IMR-90 (cell line): ENCODE data around the gene SERPINA1. TPM values are rescaled to one million over a fixed set of nuclear protein-coding genes. Genes with fewer than 3 reads are reported as not detected.

Experiments used
- ATAC-seq: fragments of 200-7000 bp; cut with Tn5 transposase; 2 replicates; pipeline ENCODE4 v1.9.1; 2020; ENCODE audit warnings: low read depth, mild to moderate bottlenecking, moderate library complexity
- BruUV-seq: library from RNA; stranded (reverse); fragments of 400-500 nt; replicated peaks from 2 replicates; lab custom pipeline; 2021; lab: Mats Ljungman, UMichigan
- CTCF ChIA-PET: fragments of 300-600 bp; formaldehyde crosslinking; extraction: SDS; loops from one replicate; lab custom pipeline; 2021; ENCODE audit warnings: antibody characterized with exemption; lab: Yijun Ruan, JAX
- POLR2A ChIA-PET: fragments of 300-600 bp; sonication (Branson Sonifier 250); formaldehyde crosslinking; loops from one replicate; lab custom pipeline; 2022; ENCODE audit warnings: antibody characterized with exemption; ENCODE audit not compliant: unreplicated experiment; lab: Charles Lee
- DNase-seq: peaks from one replicate; pipeline ENCODE4 v3.0.0; 2013
- H2AFZ ChIP-seq: replicated peaks from 2 replicates; pipeline ENCODE3; 2013; ENCODE audit warnings: low read length, mild to moderate bottlenecking; ENCODE audit not compliant: poor library complexity
- H2AK5ac ChIP-seq: 2 replicates; pipeline ENCODE4 v1.6.1; 2013; ENCODE audit warnings: low read depth, low read length, inconsistent platforms
- H2AK9ac ChIP-seq: replicated peaks from 2 replicates; pipeline ENCODE3; 2013; ENCODE audit warnings: mild to moderate bottlenecking, low read depth, low read length, moderate library complexity; ENCODE audit not compliant: poor library complexity
- H2BK120ac ChIP-seq: 2 replicates; pipeline ENCODE4 v1.6.1; 2013; ENCODE audit warnings: low read depth, low read length, inconsistent platforms
- H2BK15ac ChIP-seq: 3 replicates; pipeline ENCODE4 v1.6.1; 2013; ENCODE audit warnings: low read depth, low read length, inconsistent platforms
- H2BK20ac ChIP-seq: 2 replicates; pipeline ENCODE4 v1.6.1; 2013; ENCODE audit warnings: low read depth, mild to moderate bottlenecking, inconsistent platforms, low read length, moderate library complexity
- H2BK5ac ChIP-seq: 2 replicates; pipeline ENCODE4 v1.6.1; 2013; ENCODE audit warnings: mild to moderate bottlenecking, low read depth, low read length, inconsistent platforms; ENCODE audit not compliant: poor library complexity, severe bottlenecking
- H3K14ac ChIP-seq: replicated peaks from 2 replicates; pipeline ENCODE4 v1.6.1; 2013; ENCODE audit warnings: low read depth, low read length, inconsistent platforms
- H3K18ac ChIP-seq: 2 replicates; pipeline ENCODE4 v1.6.1; 2013; ENCODE audit warnings: low read depth, low read length, control low read depth
- H3K23ac ChIP-seq: 2 replicates; pipeline ENCODE4 v1.6.1; 2013; ENCODE audit warnings: low read depth, low read length, inconsistent platforms
- H3K27ac ChIP-seq: 2 replicates; pipeline ENCODE4 v1.5.1; 2013; ENCODE audit warnings: mild to moderate bottlenecking, control low read depth, low read length; ENCODE audit not compliant: insufficient read depth
- H3K27me3 ChIP-seq: 2 replicates; pipeline ENCODE4 v1.6.1; 2013; ENCODE audit warnings: low read length; ENCODE audit not compliant: control insufficient read depth, insufficient read depth
- H3K36me3 ChIP-seq: 2 replicates; pipeline ENCODE4 v1.6.1; 2013; ENCODE audit warnings: low read length, mixed read lengths; ENCODE audit not compliant: control insufficient read depth, insufficient read depth
- H3K4ac ChIP-seq: 2 replicates; pipeline ENCODE4 v1.6.1; 2013; ENCODE audit warnings: low read depth, low read length, inconsistent platforms
- H3K4me1 ChIP-seq: 2 replicates; pipeline ENCODE4 v1.6.1; 2013; ENCODE audit warnings: low read length, mixed read lengths; ENCODE audit not compliant: control insufficient read depth, insufficient read depth
- H3K4me2 ChIP-seq: 2 replicates; pipeline ENCODE4 v1.6.1; 2013; ENCODE audit warnings: low read depth, mild to moderate bottlenecking, control low read depth, low read length, moderate library complexity
- H3K4me3 ChIP-seq: 2 replicates; pipeline ENCODE4 v1.5.1; 2013; ENCODE audit warnings: low read depth, mild to moderate bottlenecking, control low read depth, low read length, moderate library complexity; ENCODE audit not compliant: insufficient read depth
- H3K56ac ChIP-seq: 2 replicates; pipeline ENCODE4 v1.6.1; 2013; ENCODE audit warnings: low read length, inconsistent platforms; ENCODE audit not compliant: insufficient read depth; ENCODE audit errors: extremely low read depth
- H3K79me1 ChIP-seq, 2 experiments: 2 replicates each; pipeline ENCODE4 v1.6.1; 2013; ENCODE audit warnings: low read length in 2 of 2, inconsistent platforms in 1 of 2, low read depth in 1 of 2
- H3K9ac ChIP-seq: 2 replicates; pipeline ENCODE4 v1.6.1; 2013; ENCODE audit warnings: low read depth, low read length, control low read depth
- H3K9me1 ChIP-seq: 2 replicates; pipeline ENCODE4 v1.6.1; 2013; ENCODE audit warnings: low read length, inconsistent platforms; ENCODE audit not compliant: insufficient read depth
- H3K9me3 ChIP-seq: 2 replicates; pipeline ENCODE4 v1.6.1; 2013; ENCODE audit warnings: low read length; ENCODE audit not compliant: control insufficient read depth, insufficient read depth
- H4K20me1 ChIP-seq: 2 replicates; pipeline ENCODE4 v1.6.1; 2013; ENCODE audit warnings: low read length, inconsistent platforms; ENCODE audit not compliant: insufficient read depth
- H4K5ac ChIP-seq: 2 replicates; pipeline ENCODE4 v1.6.1; 2013; ENCODE audit warnings: mild to moderate bottlenecking, low read depth, low read length, control low read depth
- H4K8ac ChIP-seq, 2 experiments: 2 replicates each; pipeline ENCODE4 v1.6.1; 2013; ENCODE audit warnings: low read depth in 2 of 2, low read length in 2 of 2, control low read depth in 1 of 2, inconsistent platforms in 1 of 2
- H4K91ac ChIP-seq: 2 replicates; pipeline ENCODE4 v1.6.1; 2013; ENCODE audit warnings: low read depth, low read length, inconsistent platforms; ENCODE audit not compliant: insufficient read depth
- BHLHE40 ChIP-seq: fragments of 150-350 bp; IDR thresholded peaks from 2 replicates; pipeline ENCODE4 v1.6.1; 2016; ENCODE audit warnings: mild to moderate bottlenecking, low read depth, low read length
- CEBPB ChIP-seq: IDR thresholded peaks from 2 replicates; pipeline ENCODE4 v1.6.1; 2012; ENCODE audit warnings: low read depth, low read length, improper control_type of control experiment
- CHD1 ChIP-seq: IDR thresholded peaks from 2 replicates; pipeline ENCODE4 v1.6.1; 2012; ENCODE audit warnings: low read depth, low read length, improper control_type of control experiment
- CTCF ChIP-seq: conservative IDR thresholded peaks from 2 replicates; pipeline ENCODE4 v1.5.1; 2012; ENCODE audit warnings: mild to moderate bottlenecking, low read depth, low read length, improper control_type of control experiment
- ELK1 ChIP-seq: fragments of 150-350 bp; IDR thresholded peaks from 2 replicates; pipeline ENCODE4 v1.6.1; 2016; ENCODE audit warnings: low read depth, mild to moderate bottlenecking, low read length, moderate library complexity, borderline replicate concordance
- FOS ChIP-seq: fragments of 150-350 bp; IDR thresholded peaks from 2 replicates; pipeline ENCODE4 v1.6.1; 2016; ENCODE audit warnings: low read depth, low read length
- MAFK ChIP-seq: IDR thresholded peaks from 2 replicates; pipeline ENCODE4 v1.6.1; 2012; ENCODE audit warnings: low read depth, low read length, improper control_type of control experiment
- MAZ ChIP-seq: IDR thresholded peaks from 2 replicates; pipeline ENCODE4 v1.6.1; 2012; ENCODE audit warnings: low read depth, mild to moderate bottlenecking, low read length, improper control_type of control experiment, moderate library complexity, borderline replicate concordance
- MXI1 ChIP-seq: IDR thresholded peaks from 2 replicates; pipeline ENCODE4 v1.6.1; 2012; ENCODE audit warnings: low read depth, mild to moderate bottlenecking, low read length, moderate library complexity, borderline replicate concordance
- NFE2L2 ChIP-seq: fragments of 150-350 bp; IDR thresholded peaks from 2 replicates; pipeline ENCODE4 v1.6.1; 2016; ENCODE audit warnings: low read depth, mild to moderate bottlenecking, low read length
- POLR2A ChIP-seq: IDR thresholded peaks from 2 replicates; pipeline ENCODE4 v1.6.1; 2012; ENCODE audit warnings: mild to moderate bottlenecking, low read depth, low read length
- RAD21 ChIP-seq: IDR thresholded peaks from 2 replicates; pipeline ENCODE4 v1.6.1; 2012; ENCODE audit warnings: low read length, improper control_type of control experiment
- RCOR1 ChIP-seq: IDR thresholded peaks from 2 replicates; pipeline ENCODE4 v1.6.1; 2012; ENCODE audit warnings: mild to moderate bottlenecking, low read length, improper control_type of control experiment; ENCODE audit not compliant: insufficient replicate concordance
- RFX5 ChIP-seq: IDR thresholded peaks from 2 replicates; pipeline ENCODE4 v1.8.0; 2012; ENCODE audit warnings: low read depth, mild to moderate bottlenecking, low read length, moderate library complexity
- SMC3 ChIP-seq: fragments of 150-350 bp; IDR thresholded peaks from 2 replicates; pipeline ENCODE4 v1.6.1; 2016; ENCODE audit warnings: low read depth, mild to moderate bottlenecking, antibody characterized with exemption, low read length, moderate library complexity
- USF2 ChIP-seq: fragments of 150-350 bp; IDR thresholded peaks from 2 replicates; pipeline ENCODE4 v1.6.1; 2017; ENCODE audit warnings: mild to moderate bottlenecking, antibody characterized with exemption, low read length, low read depth
- WGBS, 2 experiments: methylation state at CpG; one replicate each; pipeline versions ENCODE4 v1.1.5 to v1.1.7; 2013; ENCODE audit warnings: missing lambda C conversion rate in 2 of 2; ENCODE audit not compliant: insufficient read length in 1 of 2; ENCODE audit errors: extremely low coverage in 2 of 2; 5-methylcytosine and 5-hydroxymethylcytosine counted together
- dilution Hi-C: fragments of 300-500 bp; cut with HindIII; formaldehyde crosslinking; loops from one replicate; pipeline ENCODE4 v1.14.3; 2018; ENCODE audit warnings: low sequenced_read_pairs; ENCODE audit not compliant: unreplicated experiment
- in situ Hi-C: fragments of 300-500 bp; cut with MboI; formaldehyde crosslinking; loops from 3 replicates; pipeline ENCODE4 v1.14.3; 2019; ENCODE audit warnings: low sequenced_read_pairs, inconsistent platforms, mixed read lengths
- intact Hi-C: fragments of 100-400 bp; cut with micrococcal nuclease; formaldehyde crosslinking; loops from 2 replicates; pipeline ENCODE4 v1.10.0; 2022
- polyA plus RNA-seq, 3 experiments: library from polyadenylated mRNA; depleted of rRNA; stranded (reverse); fragments of >200 nt; gene quantifications; 2 replicates each; pipeline ENCODE4 v1.2.3, GENCODE V29; 2012; ENCODE audit warnings: low replicate concordance in 1 of 3
- total RNA-seq: library from RNA; depleted of rRNA; stranded (reverse); fragments of >200 nt; gene quantifications from 2 replicates; pipeline ENCODE4 v1.2.3, GENCODE V29; 2012

SERPINA1 gene
- total and polyA plus RNA-seq, 2 of the 4 experiments (the other 2 are of a cell fraction): 0.54 to 1.2 TPM

- Histone ChIP-seq H3K79me1 (no peaks in the 10 kb centered on the region), H2AK5ac (no peak overlapping the region), H4K20me1 (no peaks in the 10 kb centered on the region), H4K91ac (no peak overlapping the region), H3K9ac (no peak overlapping the region), H2BK5ac (no peak overlapping the region), H3K27ac (no peak overlapping the region), H3K27me3 (no peaks in the 10 kb centered on the region; the same call in 1 of the 2 replicates), H2BK20ac (no peak overlapping the region), H3K4me1 (no peaks in the 10 kb centered on the region), H2AFZ (no peak overlapping the region), H3K4me2 (no peak overlapping the region), H3K14ac (no peak overlapping the region), H3K56ac (no peak overlapping the region), H4K5ac (no peak overlapping the region), H2AK9ac (no peak overlapping the region), H4K8ac (no peak overlapping the region), H3K4ac (no peak overlapping the region), H3K9me3 (no peaks in the 10 kb centered on the region), H3K18ac (no peak overlapping the region), H3K4me3 (no peak overlapping the region), H3K9me1 (0 out of 2 replicates have a peak, but pooled peaks cover 4% of the 10 kb centered on the region), H3K36me3 (no peaks in the 10 kb centered on the region), H3K23ac (no peak overlapping the region), H2BK15ac (no peak overlapping the region), H2BK120ac (no peak overlapping the region)
- intact Hi-C loops: loop anchor here (1.0 kb wide), 1 partner anchor 16 kb away; no protein-coding TSS in a partner anchor
- in situ Hi-C loops: no loop called here
- TF ChIP-seq MAZ (no peak), ELK1 (no peak), CTCF (no peak), BHLHE40 (no peak), SMC3 (no peak), POLR2A (no peak), FOS (no peak), RAD21 (no peak), CHD1 (no peak), RCOR1 (no peak), RFX5 (no peak), MXI1 (no peak), USF2 (no peak), CEBPB (no peak), NFE2L2 (no peak), MAFK (no peak)
- ATAC-seq (no peak), DNase-seq (no peak)
- no TSS peak for BruUV-seq
- dilution Hi-C loops: no loop called here
- 100% methylated on average over 1 of the region's 3 CpGs; no CpG with 5 or more reads in 1 of the 2 experiments for WGBS, 2 experiments
- CTCF ChIA-PET: no interaction called here
- POLR2A ChIA-PET: no interaction called here
These were observed 24.4 kb downstream of the SERPINA1 start for GRCh38 chr14:94364037-94364436.
